Endometrium (tissue), 2 donors: ENCODE data around the gene PRR16.

Experiments
- FAIRE-seq: peaks from 2 replicates; lab custom pipeline; 2012; peaks lifted over from hg19 to GRCh38; lab: Jason Lieb, UNC
- donor health status: control.
- donor health status: control.

The PRR16 gene

DNA sequence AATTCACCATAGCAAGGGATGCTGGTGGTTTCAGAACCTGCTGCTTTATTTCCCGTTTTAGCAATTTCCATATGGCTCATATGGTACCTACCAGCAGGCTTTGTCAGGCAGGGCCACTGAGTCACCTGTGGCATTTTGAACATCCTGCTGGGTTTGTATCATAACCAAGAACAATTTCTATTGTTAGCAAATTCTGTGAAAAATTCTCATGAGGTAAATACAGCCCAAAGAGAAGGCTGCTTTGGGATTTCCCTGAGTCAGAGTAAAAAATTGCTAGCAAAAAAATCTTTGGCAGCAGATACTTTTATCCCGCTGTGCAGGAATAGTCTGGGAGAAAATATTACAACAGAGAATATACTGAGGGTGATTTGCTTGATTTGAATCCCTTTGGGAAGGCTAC lies 52.7 kb downstream of the PRR16 start:
- FAIRE-seq, result no peak

DNA sequence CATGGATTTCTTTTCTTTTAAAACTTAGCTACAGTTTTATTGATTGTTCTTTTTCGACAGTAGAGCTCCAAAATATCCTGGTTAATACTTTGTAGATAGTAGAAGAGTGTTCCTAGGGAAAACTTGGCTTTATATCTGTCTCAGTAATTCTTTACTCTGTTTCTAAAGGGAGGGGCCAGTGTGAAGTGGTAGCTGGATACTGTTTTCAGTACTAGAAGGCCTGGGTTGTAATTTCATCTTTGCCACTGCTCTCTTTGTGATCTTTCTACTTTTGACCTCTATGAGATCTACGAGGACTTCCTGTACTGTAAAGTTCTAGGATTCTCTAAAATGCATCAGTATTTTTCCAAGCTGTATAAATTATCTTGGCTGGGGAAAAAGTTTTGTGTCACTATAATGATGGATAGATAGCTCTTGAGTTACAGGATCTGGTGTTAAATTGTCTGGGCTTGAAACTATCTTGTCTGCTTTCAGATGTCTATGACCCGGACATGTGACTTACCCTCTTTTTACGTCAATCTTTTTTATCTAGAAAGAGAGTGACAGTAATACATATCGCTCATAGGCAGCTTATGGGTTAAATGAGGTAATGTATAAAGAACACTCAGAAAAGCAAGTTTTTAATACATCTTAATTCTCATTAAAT lies 53.6 kb downstream of the PRR16 start:
- no peak for FAIRE-seq

DNA sequence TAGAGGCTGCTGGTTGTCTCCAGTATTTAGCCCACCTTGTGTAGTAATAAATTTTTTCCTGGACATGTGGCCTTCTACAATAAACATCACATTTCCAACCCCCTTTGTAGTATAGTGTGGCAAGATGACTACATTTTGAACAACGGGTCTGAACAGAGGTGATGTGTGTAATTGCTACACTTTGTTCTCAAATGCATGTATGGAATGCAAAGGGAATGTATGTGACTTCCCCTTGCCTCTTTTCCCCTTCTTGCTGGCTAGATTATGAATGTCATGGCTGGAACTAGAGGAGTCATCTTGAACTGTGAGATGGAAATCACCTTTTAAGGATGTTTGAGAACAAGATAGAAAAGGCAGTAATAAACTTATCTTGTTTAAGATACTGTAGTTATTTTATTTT lies 54.5 kb downstream of the PRR16 start:
- no peak for FAIRE-seq

DNA sequence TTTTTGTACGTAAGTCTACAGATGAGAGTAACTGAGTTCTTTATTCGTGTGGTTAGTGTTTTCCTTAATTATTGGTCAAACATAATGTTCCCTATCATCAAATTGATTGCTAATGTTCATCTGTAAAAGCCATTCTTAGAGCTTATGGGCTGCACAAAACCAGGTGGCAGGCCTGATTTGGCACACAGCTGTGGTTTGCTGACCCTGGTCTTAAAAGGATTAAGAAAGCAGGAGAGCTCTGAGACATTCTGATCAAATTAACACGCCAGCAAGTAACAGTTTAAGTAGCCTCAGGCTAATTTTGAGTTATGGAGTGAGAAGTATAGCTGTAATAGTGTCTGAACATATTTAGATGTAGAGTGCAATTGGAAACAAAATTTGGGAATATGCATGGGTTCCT lies 63.2 kb downstream of the PRR16 start:
- FAIRE-seq, result no peak

DNA sequence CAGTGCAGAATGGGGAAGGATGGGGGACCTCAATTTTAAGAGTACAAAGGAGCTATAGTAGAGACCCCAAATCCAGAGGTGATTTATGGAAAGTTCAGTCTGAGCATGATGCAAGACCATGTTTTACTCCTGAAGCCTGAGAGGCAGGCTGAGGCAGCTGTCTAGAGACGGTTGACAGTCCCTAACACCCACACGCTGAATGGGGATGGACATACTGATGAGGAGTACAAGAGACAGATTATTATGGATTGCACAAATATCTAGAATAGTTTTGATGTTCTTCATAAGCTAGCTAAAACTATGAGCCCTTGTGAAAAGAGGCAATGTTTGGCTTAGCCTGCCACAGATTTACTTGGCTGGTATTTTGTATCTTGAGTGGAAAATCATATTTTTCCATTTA lies 64.5 kb downstream of the PRR16 start:
- no peak for FAIRE-seq

DNA sequence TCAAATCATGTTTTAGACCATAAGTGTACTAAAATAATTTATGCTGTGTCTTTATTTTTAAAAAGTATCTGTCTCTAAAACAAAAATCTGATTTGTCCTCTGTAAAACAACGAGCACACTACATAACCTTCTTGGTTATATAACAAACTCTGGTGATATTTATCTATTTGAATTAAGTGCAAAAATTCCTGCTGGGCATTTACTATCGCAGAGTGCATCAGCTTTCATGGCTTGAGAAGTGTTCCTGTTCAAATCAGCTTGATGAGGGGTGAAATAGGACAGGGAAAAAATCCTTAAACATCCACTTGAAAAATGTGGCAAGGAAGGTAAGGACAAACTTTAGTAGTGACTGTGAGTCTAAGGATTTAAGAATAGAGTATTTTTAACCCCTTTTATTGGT lies 65.3 kb downstream of the PRR16 start:
- no peak for FAIRE-seq

DNA sequence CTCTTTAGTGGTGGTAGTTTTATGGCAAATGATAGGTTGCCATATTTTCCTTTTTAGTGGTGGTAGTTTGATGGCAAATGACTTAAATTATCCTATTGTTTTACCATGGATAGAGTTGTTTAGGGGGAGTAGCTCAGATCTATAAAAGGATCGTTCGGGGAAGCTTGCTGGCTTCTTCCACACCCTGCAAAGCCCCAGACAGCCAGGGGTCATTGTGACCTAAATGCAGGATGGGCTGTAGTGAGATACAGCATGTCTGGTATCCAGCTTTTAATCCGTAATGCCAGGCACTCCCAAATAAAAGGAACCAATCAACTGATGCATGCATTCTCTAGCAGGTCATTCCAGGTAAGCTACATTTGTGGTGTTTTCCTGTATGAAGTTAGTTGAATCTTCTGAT lies 67.1 kb downstream of the PRR16 start:
- no peak for FAIRE-seq

DNA sequence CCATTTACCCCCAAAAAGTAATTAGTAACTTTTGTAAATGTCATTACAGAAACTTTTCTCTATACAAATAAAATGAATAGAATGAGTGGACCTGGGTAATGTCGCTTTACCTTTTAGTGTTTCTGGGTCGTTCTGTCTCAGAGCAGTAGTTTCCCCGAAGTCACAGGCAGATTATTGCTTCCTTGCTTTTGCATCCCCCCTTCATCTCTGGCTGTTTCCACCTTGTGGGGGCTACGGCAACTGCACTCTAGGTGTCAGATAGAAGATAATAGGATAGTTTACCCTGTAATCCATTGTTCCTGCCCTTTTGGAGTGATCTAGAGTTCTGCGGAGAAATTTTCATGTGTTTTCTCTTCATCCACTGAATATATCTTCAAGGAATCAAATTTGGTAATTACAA lies 68.7 kb downstream of the PRR16 start:
- no peak for FAIRE-seq

DNA sequence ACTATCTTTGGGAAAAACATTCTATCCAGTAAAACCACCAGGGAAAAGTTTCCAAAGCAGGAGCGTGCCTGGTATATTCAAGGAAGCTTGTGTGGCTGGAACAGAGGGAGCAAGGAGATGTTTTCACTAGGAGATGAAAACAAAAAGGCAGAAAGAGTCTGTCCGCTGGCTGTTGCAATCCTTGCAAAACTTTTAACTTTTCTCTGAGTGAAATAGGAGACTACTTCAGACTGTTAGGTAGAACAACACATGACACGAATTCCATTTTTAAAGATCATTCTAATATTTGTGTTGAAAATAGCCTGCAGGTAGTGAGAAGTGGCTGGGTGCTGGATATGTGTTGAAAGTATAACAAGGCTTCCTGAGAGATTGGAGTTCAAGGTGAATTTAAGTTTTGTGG lies 69.5 kb downstream of the PRR16 start:
- FAIRE-seq, result no peak

DNA sequence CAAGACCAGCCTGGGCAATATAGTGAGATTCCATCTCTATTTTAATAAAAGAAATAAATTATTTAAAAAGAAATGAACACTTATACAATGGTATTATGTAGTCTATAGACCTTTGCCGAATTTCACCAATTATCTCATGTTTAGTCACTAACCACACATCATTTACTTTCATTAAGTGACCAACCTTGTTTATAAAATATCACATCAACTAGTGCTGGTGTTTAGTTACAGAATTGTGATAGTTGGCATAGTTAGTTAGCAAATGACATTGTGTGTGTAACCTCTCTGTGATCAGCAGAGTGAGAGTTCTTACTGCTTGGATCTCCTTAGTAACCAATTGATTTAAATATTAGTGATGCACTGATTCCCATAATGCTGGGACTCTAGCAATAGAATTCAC lies 71.8 kb downstream of the PRR16 start:
- FAIRE-seq, result no peak

DNA sequence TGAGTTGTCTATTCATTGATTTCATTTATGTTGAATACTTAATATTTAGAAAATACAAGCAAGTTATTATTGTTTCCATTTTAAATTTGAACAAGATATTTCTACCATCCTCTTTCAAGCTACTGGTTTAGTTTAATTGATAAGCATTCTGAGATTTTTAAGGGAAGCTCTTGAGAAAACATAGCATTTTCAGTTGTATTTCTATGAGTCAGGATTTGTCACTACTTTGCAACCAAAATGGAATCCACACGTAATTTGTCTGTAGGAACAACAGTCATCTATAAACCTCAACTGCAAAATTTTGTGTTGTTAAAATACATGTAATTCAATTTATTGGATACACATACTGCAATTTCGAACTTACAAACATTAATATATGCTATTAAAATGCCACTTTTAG lies 74.0 kb downstream of the PRR16 start:
- peak; percentile 29 for FAIRE-seq

DNA sequence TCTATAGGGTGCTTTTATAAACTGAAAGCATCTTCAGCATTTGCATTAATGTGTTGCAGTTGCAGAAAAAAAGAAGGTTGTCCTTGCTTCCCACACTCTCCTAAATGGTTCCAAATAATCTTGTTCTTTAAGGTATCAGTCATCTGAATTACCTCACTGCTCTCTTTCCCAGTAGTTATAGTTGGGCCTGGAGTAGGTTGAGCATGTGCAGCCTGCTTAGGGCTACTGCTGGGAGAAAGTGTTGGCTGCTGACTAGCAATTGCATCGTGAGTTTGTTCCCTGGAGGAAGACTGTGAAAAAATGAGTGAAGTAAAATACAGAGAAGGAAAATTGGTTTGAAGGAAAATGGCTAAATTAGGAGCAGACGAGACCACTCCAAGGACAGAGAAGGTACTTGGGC lies 74.5 kb downstream of the PRR16 start:
- no peak for FAIRE-seq

DNA sequence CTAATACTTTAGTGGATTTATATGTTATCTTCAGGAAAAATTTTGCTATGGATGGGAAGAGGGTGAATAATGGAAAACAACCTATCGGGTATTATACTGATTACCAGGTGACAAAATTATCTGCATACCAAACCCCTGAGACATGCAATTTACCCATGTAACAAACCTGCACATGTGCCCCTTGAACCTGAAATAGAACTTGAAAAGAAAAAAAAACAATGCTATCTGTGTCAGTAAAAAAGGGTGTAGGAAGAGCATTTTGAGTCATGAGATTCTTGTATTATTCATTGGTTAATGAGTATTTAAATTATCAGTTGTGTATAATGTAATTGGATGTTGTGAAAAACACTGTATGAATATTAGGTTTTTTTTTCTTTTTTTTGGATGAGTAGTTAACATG lies 75.4 kb downstream of the PRR16 start:
- FAIRE-seq, result peak; percentile 4

DNA sequence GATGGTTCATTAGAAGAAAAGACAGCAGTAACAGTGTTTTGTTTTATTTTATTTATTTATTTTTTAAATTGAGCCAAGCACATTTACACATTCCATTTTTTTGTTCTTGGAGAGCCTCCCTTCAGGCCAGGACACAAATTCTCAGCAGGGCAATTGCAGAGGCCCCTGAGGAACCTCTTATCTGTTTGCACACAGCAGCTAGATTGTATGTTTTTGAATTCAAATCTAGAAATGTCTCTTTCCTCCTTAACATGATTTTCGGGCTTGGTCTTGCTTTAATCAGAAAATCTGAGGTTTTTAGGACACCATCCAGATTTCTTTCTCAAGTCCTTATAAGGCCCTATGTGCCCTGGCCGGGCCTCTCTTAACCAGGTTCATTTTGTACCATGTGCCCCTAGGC lies 76.0 kb downstream of the PRR16 start:
- no peak for FAIRE-seq

DNA sequence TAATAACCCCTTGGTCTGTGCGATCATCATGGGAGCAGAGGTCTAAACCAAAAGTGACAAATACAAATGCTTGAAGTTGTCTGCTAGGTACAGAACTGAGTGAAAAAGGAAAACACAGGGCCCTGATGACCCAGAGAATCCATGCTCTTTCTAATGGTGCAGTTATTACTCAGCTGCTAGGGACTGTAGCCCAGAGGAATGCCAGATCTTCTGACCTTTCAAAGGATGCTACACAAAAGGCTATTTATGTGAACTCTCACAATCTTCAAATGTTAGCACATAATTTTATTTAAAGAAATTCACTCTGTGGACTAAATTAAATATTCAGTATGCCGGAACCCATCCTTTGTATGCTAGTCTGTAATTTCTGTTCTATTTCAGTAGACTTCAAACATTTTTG lies 79.9 kb downstream of the PRR16 start:
- FAIRE-seq, result no peak

DNA sequence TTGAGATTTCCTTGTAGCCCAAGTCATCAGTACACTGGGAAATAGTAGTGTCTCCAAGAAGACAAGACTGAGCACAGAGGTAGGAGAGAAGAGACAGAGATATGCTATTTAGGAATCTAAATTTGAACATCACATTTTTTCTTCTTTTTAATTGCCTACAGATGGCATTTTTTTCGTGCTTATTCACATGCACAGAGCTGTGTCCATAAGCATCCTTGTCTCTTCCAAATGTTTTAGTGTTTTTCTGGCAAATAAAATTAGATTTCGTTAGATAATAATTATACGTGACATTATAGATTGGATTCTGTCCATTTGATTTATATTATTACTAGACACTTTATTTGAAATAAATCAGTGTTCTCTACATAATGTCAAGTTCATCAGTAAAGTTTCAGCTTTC lies 80.9 kb downstream of the PRR16 start:
- no peak for FAIRE-seq

DNA sequence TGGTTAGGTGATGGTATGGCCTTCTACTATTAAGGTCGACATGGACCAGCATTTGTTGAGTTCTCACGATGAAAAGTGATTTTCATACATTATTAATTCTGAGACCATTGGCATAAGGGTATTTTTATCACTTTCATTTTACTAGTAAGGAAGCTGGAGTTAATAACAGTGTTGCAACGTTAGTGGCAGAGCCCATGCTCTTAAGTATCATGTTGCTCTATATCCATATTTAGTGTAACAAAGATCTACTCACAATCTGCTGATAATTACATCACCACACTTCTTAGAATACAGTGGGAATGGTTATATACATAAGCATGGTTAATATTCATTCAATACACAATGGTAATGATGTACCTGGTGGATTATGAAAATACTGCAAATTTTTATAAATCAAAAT lies 81.9 kb downstream of the PRR16 start:
- no peak for FAIRE-seq

DNA sequence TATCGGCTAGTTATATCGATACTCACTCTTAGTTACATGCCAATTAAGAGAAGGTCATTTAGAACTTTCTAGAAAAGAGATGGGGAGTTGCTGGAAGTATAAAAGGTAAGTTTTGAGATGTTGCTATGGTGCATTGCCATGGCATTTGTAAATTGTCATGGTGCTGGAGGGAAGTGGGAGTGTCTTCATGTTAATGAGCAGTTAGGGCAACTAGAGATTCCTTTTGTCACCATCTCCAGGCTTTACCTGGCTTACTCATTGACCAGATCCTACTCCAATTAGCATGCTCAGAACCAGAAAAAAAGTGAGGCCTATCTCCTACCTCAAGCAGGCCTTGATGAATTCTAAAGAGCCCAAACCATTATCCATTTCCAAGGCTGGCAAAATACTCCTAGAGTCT lies 82.8 kb downstream of the PRR16 start:
- no peak for FAIRE-seq

DNA sequence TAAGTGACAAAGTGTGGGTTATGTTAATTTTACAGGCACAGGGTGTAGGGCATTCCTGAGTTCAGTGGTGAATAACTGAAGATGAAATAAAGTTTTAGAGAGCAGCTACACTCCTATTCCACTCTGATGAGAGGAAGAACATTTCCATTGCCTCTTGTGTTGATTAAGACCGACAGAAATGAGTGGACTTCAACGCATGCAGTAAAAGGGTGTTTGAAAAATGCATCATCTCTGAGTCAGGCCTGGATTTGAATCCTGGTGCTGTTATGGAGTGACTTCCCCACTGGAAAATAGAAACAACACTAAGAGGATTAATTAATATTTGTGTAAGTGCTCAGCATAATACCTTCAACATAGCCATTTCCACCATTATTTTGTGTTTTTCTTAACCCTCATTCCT lies 86.3 kb downstream of the PRR16 start:
- no peak for FAIRE-seq

DNA sequence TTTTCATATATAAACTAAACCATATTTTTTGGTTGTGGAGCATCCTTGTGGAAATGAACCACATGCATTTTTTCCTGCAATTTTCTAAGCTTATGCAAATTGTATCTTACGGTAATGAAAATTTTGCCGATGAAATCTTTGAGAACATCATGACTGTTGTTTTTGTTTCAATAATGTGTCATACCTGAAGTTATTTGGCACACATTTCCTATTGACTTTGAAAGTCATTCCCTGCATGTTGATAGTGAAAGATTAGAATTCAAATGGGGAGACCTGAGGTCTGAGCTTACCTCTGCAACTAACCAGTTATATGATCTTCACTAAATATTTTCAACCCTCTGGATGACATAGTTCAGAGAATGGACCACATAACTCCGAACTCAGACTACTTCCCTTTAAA lies 88.5 kb downstream of the PRR16 start:
- FAIRE-seq, result no peak

DNA sequence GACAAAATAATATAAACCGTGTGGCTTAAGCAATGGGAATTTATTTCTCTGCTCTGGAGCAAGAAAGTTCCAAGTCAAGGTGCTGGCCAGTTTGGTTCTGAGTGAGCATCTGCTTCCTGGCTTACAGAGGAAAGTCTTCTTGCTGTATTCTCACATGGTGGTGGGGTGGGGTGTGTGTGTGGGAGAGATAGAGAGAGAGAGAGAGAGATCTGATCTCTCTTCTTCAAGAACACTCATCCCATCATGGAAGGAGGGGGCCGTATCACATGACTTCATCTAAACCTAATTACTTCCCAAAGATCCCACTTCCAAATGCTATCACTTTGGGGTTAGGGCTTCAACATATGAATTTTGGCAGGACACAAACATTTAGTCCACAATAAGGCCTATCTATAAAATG lies 91.2 kb downstream of the PRR16 start:
- no peak for FAIRE-seq

DNA sequence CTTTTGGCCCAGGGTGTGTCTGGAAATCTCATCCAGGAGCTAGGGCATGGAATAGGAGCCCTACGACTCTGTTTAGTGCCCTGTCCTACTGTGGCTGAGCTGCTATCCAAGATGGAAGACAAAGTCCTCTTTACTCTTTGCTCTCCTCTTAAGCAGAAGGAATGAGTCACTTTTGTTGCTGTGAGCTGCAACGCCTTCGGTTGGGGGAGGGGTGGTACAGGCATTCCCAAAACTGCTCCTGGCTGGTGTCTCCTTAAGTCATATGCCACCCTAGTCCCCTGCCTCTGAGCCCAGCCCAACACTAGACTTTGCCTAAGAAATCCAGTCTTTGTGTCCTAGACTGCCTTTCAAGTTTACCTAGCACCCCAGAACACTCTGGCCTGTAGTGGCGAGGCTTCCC lies 99.9 kb downstream of the PRR16 start:
- no peak for FAIRE-seq

DNA sequence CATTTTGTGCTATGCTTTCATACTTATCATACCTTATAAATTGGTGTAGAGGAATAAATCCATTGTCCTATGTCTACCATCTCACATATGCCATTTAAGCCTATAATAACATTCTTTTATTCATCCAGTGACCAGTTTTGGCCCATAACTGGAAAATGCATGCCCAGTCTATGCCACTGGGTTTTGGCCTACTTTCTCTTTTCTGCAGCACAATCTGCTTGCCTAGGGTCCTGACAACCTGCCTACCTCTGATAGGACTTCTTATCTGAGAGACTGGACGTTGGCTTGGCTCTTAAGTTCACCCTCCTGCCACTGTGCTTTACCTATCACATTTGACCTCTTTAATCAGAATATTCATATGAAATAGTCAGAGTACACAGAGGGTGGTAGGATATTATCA lies 103.0 kb downstream of the PRR16 start:
- FAIRE-seq, result no peak

DNA sequence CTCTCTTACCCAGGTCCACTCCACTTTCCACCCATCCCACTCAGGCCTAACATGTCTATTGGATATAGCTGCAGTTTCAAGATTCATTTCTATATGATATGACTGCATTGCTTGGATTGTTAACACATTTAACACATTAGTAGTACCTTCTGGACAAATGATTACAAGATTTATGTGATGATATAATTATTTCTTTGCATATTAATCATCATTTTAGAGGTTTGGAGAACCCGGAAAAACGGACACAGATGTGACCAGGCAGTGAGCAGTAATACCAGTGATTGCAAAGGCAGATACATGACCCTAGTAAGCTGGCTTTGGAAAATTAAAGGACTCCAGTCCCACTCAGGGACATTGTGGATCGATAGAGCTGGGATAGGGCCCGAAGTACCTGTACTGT lies 103.8 kb downstream of the PRR16 start:
- FAIRE-seq, result no peak

DNA sequence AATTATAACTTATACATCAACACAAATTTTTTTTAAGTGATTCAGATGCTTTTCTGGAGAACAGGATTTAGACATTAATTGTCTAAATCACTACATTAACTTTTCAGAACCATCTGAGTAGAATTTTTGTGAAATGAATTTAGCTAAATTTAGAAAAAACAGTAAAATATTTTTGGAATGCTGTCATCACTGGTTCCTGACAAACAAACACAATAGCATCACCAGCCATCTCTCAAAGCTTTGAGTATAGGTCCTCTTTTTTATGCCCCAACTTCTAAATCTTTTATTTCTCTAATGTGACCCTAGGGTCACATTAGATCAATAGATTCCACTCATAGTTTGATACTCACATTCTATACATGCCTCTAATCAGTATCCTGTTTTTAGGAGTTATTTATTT lies 104.6 kb downstream of the PRR16 start:
- no peak for FAIRE-seq
